Measurements from ENCODE around the gene SLC16A10.

DNA sequence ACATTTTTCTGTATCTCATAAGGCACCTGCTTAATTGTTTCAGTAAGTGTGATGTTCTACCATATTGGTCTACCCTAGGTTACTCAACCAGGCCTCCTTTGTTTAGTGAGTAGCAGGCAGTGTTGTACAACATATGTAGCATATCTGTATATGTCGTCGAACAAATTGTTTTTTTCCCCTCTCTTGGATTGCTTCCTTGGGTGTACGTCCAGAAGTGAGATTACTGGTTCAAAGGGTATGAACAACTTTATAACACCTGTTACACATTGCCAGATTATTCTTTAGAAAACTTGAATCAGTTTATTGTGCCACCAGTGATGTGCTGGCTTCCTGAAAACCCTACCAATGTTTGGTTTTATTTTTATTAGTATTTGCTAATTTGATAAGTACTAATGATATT is 14.7 kb downstream of the SLC16A10 start:
- TF ChIP-seq, protein P1, sequence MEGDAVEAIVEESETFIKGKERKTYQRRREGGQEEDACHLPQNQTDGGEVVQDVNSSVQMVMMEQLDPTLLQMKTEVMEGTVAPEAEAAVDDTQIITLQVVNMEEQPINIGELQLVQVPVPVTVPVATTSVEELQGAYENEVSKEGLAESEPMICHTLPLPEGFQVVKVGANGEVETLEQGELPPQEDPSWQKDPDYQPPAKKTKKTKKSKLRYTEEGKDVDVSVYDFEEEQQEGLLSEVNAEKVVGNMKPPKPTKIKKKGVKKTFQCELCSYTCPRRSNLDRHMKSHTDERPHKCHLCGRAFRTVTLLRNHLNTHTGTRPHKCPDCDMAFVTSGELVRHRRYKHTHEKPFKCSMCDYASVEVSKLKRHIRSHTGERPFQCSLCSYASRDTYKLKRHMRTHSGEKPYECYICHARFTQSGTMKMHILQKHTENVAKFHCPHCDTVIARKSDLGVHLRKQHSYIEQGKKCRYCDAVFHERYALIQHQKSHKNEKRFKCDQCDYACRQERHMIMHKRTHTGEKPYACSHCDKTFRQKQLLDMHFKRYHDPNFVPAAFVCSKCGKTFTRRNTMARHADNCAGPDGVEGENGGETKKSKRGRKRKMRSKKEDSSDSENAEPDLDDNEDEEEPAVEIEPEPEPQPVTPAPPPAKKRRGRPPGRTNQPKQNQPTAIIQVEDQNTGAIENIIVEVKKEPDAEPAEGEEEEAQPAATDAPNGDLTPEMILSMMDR (IDR thresholded peaks at IDR 0.05): no peak
- no peak for TF ChIP-seq POLR2A (IDR thresholded peaks at IDR 0.05)
- TF ChIP-seq POLR2AphosphoS5 (IDR thresholded peaks at IDR 0.05): no peak

All from breast epithelium (tissue), 3 donors.